ENCODE data around the gene REV3L. TPM values are rescaled to one million over a fixed set of nuclear protein-coding genes. Genes with fewer than 3 reads are reported as not detected.
A peak's percentile ranks its signal among the peaks of the same experiment; 100 is the strongest.

Gene REV3L, protein sequence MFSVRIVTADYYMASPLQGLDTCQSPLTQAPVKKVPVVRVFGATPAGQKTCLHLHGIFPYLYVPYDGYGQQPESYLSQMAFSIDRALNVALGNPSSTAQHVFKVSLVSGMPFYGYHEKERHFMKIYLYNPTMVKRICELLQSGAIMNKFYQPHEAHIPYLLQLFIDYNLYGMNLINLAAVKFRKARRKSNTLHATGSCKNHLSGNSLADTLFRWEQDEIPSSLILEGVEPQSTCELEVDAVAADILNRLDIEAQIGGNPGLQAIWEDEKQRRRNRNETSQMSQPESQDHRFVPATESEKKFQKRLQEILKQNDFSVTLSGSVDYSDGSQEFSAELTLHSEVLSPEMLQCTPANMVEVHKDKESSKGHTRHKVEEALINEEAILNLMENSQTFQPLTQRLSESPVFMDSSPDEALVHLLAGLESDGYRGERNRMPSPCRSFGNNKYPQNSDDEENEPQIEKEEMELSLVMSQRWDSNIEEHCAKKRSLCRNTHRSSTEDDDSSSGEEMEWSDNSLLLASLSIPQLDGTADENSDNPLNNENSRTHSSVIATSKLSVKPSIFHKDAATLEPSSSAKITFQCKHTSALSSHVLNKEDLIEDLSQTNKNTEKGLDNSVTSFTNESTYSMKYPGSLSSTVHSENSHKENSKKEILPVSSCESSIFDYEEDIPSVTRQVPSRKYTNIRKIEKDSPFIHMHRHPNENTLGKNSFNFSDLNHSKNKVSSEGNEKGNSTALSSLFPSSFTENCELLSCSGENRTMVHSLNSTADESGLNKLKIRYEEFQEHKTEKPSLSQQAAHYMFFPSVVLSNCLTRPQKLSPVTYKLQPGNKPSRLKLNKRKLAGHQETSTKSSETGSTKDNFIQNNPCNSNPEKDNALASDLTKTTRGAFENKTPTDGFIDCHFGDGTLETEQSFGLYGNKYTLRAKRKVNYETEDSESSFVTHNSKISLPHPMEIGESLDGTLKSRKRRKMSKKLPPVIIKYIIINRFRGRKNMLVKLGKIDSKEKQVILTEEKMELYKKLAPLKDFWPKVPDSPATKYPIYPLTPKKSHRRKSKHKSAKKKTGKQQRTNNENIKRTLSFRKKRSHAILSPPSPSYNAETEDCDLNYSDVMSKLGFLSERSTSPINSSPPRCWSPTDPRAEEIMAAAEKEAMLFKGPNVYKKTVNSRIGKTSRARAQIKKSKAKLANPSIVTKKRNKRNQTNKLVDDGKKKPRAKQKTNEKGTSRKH (N-terminal part only)
- 8.6 TPM for polyA plus RNA-seq (2013, experiment 1 of 4)
- polyA plus RNA-seq (2013, experiment 2 of 4), result 13.4 TPM
- 8.1 TPM for polyA plus RNA-seq (2013, experiment 3 of 4)
- polyA plus RNA-seq (2013, experiment 4 of 4), result 9.5 TPM

DNA sequence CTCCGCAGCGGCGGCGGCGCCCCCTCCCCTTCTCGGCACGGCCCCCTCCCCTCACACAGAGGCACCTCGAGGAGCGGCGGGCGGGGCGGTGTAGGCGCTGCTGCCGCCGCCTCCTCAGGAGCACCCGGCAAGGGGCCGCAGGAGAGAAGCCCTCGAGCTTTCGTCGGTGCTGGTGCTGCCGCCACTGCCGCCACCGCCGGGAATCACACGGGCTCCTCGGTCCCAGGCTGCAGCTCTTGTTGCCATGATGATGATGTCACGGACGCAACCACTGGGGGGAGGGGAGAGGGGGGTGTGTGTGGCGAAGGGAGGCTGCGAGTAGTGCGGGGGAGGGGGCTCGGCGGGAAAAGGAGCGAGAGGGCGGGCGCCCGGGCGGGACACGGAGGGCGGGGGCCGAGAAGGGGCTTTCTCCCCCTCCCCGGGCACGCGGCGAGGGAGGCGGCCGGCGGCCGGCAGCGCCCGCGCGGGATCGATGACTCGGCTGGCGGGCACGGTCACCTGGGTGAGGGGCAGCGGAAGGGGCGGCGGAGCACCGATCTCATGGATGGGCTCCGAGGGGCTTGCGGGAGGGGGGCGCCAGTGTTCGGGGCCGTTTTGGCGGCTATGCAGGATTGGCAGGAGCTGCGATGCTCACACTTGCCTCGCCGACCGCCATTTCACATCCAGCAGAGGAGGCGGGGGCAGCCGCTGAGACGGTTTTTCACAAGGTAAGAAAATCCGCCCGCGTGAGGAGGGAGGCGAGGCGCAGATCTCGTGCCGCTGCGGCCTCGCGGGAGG is at the start of gene REV3L:
TSS of gene REV3L (minus strand) at position 260 of the 777 bp plus-strand sequence. CDS start 330 bp downstream, outside the sequence.
- Histone ChIP-seq H3K27ac (ENCODE audit: insufficient read depth, low read depth, low read length, poor library complexity, severe bottlenecking) (peak within 1 kb of the TSS; percentile 95), H3K9me3 (ENCODE audit: control insufficient read depth, low read length) (no peaks in the 10 kb centered on the region), H3K27me3 (ENCODE audit: control insufficient read depth, insufficient read depth, low read length, poor library complexity, severe bottlenecking) (peaks cover 23% of the 10 kb centered on the region), H3K4me3 (ENCODE audit: insufficient read depth, low read depth, low read length) (peak within 1 kb of the TSS; percentile 89), H3K4me1 (ENCODE audit: control insufficient read depth, insufficient read depth, low read length) (peaks cover 12% of the 10 kb centered on the region), H3K36me3 (ENCODE audit: control insufficient read depth, insufficient read depth, low read length) (no peaks in the 10 kb centered on the region)
- WGBS, 2 experiments, result 0 to 1% methylated on average over 84 of the region's 84 CpGs

DNA sequence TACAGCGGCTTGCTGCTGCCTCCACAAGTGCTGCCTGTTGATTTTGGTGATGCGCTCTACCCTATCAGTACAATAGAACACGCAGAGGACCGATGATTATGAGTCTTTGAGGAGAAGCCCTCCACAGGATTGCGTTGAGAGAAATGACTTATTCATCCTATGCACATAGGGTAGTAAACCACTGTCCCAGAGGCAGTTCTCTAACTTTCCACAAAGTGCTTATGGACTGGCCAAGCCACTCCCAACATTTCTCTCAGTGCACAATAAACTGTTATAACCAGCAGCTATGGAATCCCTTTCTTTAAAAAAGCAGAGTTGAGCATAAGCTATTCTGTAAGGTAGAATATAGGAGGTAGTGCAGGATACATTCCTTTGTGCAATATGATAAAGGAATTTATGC is 48.2 kb upstream of the REV3L start:
- no peaks in the 10 kb centered on the region for H3K36me3 ChIP-seq (ENCODE audit: control insufficient read depth, insufficient read depth, low read length)
- no peaks in the 10 kb centered on the region for H3K9me3 ChIP-seq (ENCODE audit: control insufficient read depth, low read length)
- H3K27ac ChIP-seq (ENCODE audit: insufficient read depth, low read depth, low read length, poor library complexity, severe bottlenecking), result no peak overlapping the region
- no peaks in the 10 kb centered on the region for H3K27me3 ChIP-seq (ENCODE audit: control insufficient read depth, insufficient read depth, low read length, poor library complexity, severe bottlenecking)
- WGBS, 2 experiments, result 93 to 96% methylated on average over 5 of the region's 5 CpGs
- H3K4me3 ChIP-seq (ENCODE audit: insufficient read depth, low read depth, low read length), result no peak overlapping the region
- H3K4me1 ChIP-seq (ENCODE audit: control insufficient read depth, insufficient read depth, low read length), result no peaks in the 10 kb centered on the region

DNA sequence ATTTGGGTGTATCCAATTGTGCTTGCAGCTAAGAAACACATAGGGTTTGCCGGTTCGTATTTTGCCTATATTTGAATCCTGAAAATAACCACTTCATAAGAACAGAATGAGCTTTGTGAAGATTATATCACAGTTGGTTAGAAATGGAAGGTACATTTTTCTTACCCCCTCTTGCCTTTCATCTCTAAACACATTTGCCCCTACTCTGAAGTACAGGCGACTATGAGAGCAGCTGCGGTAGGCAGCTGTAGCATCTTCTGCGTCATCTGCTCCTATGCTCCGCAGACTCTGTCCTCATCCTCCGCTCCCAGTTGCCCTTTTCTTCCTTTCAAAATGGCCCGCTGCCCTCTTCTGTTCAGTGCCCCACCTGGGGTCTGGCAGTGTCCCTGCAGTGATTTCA is 47.6 kb upstream of the REV3L start:
- Histone ChIP-seq H3K4me1 (ENCODE audit: control insufficient read depth, insufficient read depth, low read length) (no peaks in the 10 kb centered on the region), H3K27ac (ENCODE audit: insufficient read depth, low read depth, low read length, poor library complexity, severe bottlenecking) (no peak overlapping the region), H3K9me3 (ENCODE audit: control insufficient read depth, low read length) (no peaks in the 10 kb centered on the region), H3K4me3 (ENCODE audit: insufficient read depth, low read depth, low read length) (no peak overlapping the region), H3K36me3 (ENCODE audit: control insufficient read depth, insufficient read depth, low read length) (no peaks in the 10 kb centered on the region), H3K27me3 (ENCODE audit: control insufficient read depth, insufficient read depth, low read length, poor library complexity, severe bottlenecking) (no peaks in the 10 kb centered on the region)
- WGBS, 2 experiments, result 79 to 87% methylated on average over 6 to 8 of the region's 8 CpGs

DNA sequence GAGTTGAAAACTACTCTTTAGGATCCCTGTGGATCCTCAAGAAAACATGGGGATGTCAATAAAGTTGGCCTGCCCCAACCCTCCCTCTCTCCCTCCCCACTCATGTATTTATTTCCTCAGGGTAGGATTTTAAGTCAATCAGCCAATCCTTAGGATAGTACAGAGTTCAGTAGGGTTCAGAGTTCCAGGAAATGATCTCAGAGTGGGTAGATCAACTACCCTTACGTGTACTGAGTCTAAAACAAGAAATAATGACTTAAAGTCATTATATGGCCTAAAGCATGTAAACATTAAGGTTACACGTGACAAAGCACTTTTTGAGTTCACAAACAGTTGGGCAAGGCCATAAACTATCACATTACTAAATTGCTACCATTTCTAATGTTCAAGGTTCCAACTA is 47.2 kb upstream of the REV3L start:
- H3K4me1 ChIP-seq (ENCODE audit: control insufficient read depth, insufficient read depth, low read length), result no peaks in the 10 kb centered on the region
- H3K9me3 ChIP-seq (ENCODE audit: control insufficient read depth, low read length), result no peaks in the 10 kb centered on the region
- 88 to 96% methylated on average over 2 of the region's 2 CpGs for WGBS, 2 experiments
- H3K27ac ChIP-seq (ENCODE audit: insufficient read depth, low read depth, low read length, poor library complexity, severe bottlenecking), result no peak overlapping the region
- no peaks in the 10 kb centered on the region for H3K27me3 ChIP-seq (ENCODE audit: control insufficient read depth, insufficient read depth, low read length, poor library complexity, severe bottlenecking)
- H3K36me3 ChIP-seq (ENCODE audit: control insufficient read depth, insufficient read depth, low read length), result no peaks in the 10 kb centered on the region
- H3K4me3 ChIP-seq (ENCODE audit: insufficient read depth, low read depth, low read length), result no peak overlapping the region

DNA sequence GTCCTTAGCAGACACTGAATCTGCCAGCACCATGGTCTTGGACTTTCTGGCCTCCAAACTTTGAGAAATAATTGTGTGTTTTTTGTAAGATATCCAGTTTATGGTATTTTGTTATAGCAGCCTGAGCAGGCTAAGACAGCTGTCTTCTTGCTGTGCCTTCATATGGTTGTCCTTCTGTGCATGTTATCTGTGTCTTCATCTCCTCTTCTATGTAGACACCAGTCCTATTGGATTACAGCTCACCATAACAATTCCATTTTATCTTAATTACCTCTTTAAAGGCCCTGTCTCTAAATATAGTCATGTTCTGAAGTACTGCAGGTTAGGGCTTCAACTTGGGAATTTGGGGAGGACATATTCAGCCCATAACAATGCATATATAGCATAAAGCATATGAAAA is 44.3 kb upstream of the REV3L start:
- Histone ChIP-seq H3K4me3 (ENCODE audit: insufficient read depth, low read depth, low read length) (no peak overlapping the region), H3K36me3 (ENCODE audit: control insufficient read depth, insufficient read depth, low read length) (no peaks in the 10 kb centered on the region), H3K27me3 (ENCODE audit: control insufficient read depth, insufficient read depth, low read length, poor library complexity, severe bottlenecking) (no peaks in the 10 kb centered on the region), H3K27ac (ENCODE audit: insufficient read depth, low read depth, low read length, poor library complexity, severe bottlenecking) (no peak overlapping the region), H3K4me1 (ENCODE audit: control insufficient read depth, insufficient read depth, low read length) (no peaks in the 10 kb centered on the region), H3K9me3 (ENCODE audit: control insufficient read depth, low read length) (no peaks in the 10 kb centered on the region)

DNA sequence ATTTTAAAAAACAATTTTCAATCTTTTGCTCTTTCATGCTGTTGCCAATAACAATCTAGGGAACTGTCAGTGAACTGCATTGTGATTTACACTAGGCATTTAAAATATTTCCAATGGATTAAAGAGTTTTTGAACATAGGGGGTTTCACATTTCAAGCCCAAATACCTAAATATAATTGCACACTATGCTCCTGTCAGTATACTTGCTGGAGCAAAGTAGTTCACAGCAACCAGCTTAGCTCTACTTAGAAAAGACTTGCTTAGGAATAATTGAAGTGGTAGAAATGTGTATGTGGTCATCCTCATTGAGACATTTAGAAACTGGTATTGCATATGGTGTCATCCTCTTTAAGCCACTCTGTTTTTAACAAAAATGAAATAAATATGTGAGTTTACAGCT is 41.7 kb upstream of the REV3L start:
- no peaks in the 10 kb centered on the region for H3K4me1 ChIP-seq (ENCODE audit: control insufficient read depth, insufficient read depth, low read length)
- no peak overlapping the region for H3K27ac ChIP-seq (ENCODE audit: insufficient read depth, low read depth, low read length, poor library complexity, severe bottlenecking)
- no peak overlapping the region for H3K4me3 ChIP-seq (ENCODE audit: insufficient read depth, low read depth, low read length)
- no peaks in the 10 kb centered on the region for H3K9me3 ChIP-seq (ENCODE audit: control insufficient read depth, low read length)
- H3K36me3 ChIP-seq (ENCODE audit: control insufficient read depth, insufficient read depth, low read length), result no peaks in the 10 kb centered on the region
- H3K27me3 ChIP-seq (ENCODE audit: control insufficient read depth, insufficient read depth, low read length, poor library complexity, severe bottlenecking), result no peaks in the 10 kb centered on the region

DNA sequence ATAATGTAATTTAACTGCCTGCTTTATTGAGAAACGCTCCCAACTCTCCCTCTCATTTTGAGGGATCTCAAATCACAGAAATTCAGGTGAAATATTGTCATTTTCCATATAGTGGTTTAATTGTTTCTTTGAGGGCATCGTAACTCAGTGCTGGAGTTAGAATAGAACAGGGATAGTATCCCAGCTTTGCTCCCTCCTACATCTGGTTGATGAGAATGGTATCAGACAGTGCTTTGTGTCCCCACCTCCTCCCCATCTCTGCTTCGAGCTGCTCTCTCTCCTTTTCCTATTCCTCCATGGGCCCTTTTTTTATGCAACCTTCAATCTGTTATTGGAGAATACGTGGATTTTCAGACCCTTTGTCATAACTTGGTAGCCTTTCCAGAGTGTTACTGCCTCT is 41.2 kb upstream of the REV3L start:
- Histone ChIP-seq H3K4me1 (ENCODE audit: control insufficient read depth, insufficient read depth, low read length) (no peaks in the 10 kb centered on the region), H3K27ac (ENCODE audit: insufficient read depth, low read depth, low read length, poor library complexity, severe bottlenecking) (no peak overlapping the region), H3K36me3 (ENCODE audit: control insufficient read depth, insufficient read depth, low read length) (no peaks in the 10 kb centered on the region), H3K9me3 (ENCODE audit: control insufficient read depth, low read length) (no peaks in the 10 kb centered on the region), H3K4me3 (ENCODE audit: insufficient read depth, low read depth, low read length) (no peak overlapping the region), H3K27me3 (ENCODE audit: control insufficient read depth, insufficient read depth, low read length, poor library complexity, severe bottlenecking) (no peaks in the 10 kb centered on the region)
- WGBS, 2 experiments, result 74 to 79% methylated on average over 3 to 4 of the region's 4 CpGs

DNA sequence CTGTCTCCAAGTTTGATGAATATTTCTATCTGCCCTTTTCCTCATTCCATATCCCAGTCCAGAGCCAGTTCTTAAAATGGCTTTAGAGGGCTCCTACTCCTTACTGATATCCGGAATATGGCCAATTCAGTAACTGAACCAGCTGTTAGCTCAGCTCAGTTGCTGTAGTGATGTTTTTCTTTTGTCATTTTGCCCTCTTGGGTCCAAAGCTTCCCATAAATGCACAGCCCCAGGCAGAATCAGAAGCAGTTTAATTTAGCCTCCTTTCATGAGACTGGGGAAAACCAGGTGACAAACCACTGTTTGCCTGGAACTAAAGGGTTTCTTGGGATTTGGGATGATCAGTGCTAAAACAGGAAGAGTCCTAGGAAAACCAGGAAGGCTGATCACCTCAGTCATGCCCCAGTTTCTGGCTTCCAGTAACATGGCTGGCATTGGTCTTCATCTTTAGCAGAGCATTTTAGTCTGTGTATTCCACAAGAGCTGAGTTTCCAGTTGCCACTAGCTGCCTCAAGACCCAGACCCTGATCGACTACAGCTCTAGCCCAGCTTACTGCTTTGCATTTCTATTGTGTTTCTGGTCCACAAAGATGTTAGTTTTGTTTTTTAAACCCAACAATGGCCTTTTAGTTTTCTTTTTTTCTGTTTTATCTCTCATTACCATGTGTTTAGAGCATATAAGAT is 40.6 kb upstream of the REV3L start:
- H3K4me1 ChIP-seq (ENCODE audit: control insufficient read depth, insufficient read depth, low read length), result no peaks in the 10 kb centered on the region
- no peaks in the 10 kb centered on the region for H3K36me3 ChIP-seq (ENCODE audit: control insufficient read depth, insufficient read depth, low read length)
- 69 to 70% methylated on average over 2 of the region's 2 CpGs for WGBS, 2 experiments
- H3K27me3 ChIP-seq (ENCODE audit: control insufficient read depth, insufficient read depth, low read length, poor library complexity, severe bottlenecking), result no peaks in the 10 kb centered on the region
- H3K4me3 ChIP-seq (ENCODE audit: insufficient read depth, low read depth, low read length), result no peak overlapping the region
- no peaks in the 10 kb centered on the region for H3K9me3 ChIP-seq (ENCODE audit: control insufficient read depth, low read length)
- no peak overlapping the region for H3K27ac ChIP-seq (ENCODE audit: insufficient read depth, low read depth, low read length, poor library complexity, severe bottlenecking)

DNA sequence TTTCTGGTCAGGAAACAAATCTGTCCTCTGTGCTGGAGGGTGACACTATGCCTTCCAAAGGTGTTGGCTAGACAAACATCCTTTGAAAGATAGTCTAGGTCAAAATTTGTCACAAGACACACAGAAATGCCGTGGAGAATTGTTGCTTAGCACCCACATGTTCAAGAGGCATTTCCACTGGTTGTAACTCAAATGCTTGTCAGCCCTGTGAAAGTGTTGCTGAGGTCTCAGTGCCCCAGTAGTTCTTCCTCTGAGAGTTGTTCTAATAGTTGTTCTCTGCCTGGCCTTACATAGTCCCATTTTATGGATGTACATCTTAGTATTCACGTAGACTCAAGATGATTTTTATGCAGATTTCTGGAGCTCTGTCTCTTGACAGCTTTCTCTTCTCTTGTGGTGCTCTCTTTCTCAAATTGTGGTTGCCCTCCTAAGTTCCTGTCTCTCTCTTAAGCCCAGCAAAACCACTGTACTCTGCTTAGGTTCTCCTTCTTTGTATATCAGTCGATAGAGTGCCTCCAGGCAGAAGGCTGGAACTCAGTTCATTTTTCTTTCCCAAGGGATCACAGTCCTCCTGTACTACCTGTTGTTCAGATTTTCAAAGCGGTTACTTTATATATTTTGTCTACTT is 39.5 kb upstream of the REV3L start:
- Histone ChIP-seq H3K27me3 (ENCODE audit: control insufficient read depth, insufficient read depth, low read length, poor library complexity, severe bottlenecking) (no peaks in the 10 kb centered on the region), H3K4me3 (ENCODE audit: insufficient read depth, low read depth, low read length) (no peak overlapping the region), H3K4me1 (ENCODE audit: control insufficient read depth, insufficient read depth, low read length) (no peaks in the 10 kb centered on the region), H3K27ac (ENCODE audit: insufficient read depth, low read depth, low read length, poor library complexity, severe bottlenecking) (no peak overlapping the region), H3K9me3 (ENCODE audit: control insufficient read depth, low read length) (no peaks in the 10 kb centered on the region), H3K36me3 (ENCODE audit: control insufficient read depth, insufficient read depth, low read length) (no peaks in the 10 kb centered on the region)
- WGBS, 2 experiments, result 95 to 97% methylated on average over 4 of the region's 4 CpGs

Data from ectodermal cell (in vitro differentiated cells).